ENCODE results near the gene LAMA3. TPM values are rescaled to one million over a fixed set of nuclear protein-coding genes. Genes with fewer than 3 reads are reported as not detected.

Gene LAMA3
- total RNA-seq, 1 donor, result 5.2 TPM

DNA sequence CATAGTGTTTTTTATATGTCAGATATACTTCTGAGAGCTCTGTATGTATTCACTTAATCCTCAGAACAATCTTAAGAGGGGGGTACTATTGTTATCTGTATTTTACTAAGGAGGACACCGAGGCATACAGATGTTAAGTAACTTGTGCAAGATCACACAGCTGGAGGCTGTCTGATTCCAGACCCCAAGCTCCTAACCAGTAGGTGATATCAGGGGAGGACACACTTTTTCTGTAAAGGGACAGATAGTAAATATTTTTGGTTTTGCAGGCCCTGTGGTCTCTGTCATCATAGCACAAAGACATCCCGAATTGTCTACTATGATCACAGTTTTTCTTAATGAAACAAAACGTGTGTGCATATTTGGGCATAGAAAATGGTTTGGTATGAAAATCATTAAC, 143.7 kb downstream of the LAMA3 start:
- H3K4me3 ChIP-seq (ENCODE audit: low read depth, low read length), result no peak overlapping the region
- DNase-seq (ENCODE audit: low read depth), result no peak
- TF ChIP-seq, protein P1, sequence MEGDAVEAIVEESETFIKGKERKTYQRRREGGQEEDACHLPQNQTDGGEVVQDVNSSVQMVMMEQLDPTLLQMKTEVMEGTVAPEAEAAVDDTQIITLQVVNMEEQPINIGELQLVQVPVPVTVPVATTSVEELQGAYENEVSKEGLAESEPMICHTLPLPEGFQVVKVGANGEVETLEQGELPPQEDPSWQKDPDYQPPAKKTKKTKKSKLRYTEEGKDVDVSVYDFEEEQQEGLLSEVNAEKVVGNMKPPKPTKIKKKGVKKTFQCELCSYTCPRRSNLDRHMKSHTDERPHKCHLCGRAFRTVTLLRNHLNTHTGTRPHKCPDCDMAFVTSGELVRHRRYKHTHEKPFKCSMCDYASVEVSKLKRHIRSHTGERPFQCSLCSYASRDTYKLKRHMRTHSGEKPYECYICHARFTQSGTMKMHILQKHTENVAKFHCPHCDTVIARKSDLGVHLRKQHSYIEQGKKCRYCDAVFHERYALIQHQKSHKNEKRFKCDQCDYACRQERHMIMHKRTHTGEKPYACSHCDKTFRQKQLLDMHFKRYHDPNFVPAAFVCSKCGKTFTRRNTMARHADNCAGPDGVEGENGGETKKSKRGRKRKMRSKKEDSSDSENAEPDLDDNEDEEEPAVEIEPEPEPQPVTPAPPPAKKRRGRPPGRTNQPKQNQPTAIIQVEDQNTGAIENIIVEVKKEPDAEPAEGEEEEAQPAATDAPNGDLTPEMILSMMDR (IDR thresholded peaks at IDR 0.05; ENCODE audit: insufficient read depth, low read depth, low read length), result no peak

DNA sequence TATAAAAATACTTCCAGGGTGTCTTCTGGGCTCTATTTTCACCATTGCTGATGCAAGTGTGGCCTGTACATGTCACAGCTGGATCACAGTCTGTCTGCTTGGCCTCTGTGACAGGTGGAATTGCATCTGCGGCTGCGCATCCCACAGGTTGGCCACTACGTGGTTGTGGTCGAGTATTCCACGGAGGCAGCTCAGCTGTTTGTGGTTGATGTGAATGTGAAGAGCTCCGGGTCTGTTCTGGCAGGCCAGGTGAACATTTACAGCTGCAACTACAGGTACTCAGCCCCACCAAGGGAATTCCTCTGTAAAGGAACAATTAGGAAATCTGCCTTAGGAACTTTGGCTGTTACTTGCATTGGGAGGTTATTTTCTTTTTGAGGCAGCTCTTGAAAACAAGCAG, 144.5 kb downstream of the LAMA3 start:
- TF ChIP-seq, protein P1 (IDR thresholded peaks at IDR 0.05; ENCODE audit: insufficient read depth, low read depth, low read length), result no peak

DNA sequence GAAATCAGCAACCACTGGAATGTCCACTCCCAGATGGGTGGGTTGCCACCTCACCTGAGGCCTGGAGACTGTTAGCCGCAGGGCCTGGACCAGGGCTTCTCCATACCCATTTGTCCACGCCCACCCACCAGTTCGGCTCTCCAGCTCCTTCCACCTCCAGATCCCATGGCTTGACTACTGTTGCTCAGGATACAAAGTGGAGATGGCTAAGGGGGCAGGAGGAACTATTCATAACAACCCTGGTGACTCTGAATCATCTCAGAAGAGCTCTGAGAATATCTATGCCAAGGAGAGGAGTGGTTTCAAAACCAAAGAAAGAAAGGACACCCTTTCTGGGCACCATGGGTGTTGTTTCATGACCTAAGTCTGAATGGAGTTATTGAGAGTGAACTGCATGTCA, 145.8 kb downstream of the LAMA3 start:
- H3K4me3 ChIP-seq (ENCODE audit: low read depth, low read length), result no peak overlapping the region
- TF ChIP-seq, protein P1 (IDR thresholded peaks at IDR 0.05; ENCODE audit: insufficient read depth, low read depth, low read length), result no peak
- DNase-seq (ENCODE audit: low read depth), result peak; percentile 37

More for the DNA sequence above, 144.5 kb downstream of the LAMA3 start:
- no peak overlapping the region for H3K4me3 ChIP-seq (ENCODE audit: low read depth, low read length)
- no peak for DNase-seq (ENCODE audit: low read depth)

DNA sequence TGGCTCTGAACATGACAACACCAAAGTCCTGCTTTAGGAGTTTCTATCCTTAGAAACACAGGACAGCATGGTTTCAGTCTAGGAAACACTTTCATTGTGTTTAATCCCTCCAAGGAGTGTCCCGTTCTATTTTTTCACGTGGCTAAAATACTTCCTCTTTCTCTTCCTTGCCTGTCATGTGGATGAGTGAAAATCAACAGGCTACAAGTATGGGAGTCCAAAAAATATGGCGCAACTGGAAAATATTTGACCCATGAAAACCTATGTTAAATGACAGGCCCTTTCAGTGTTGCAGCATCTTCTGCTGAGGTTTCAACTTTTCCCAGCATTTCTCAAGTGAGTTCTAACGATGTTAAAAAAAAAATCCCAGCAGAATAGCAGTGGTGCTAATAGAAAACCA, 146.3 kb downstream of the LAMA3 start:
- H3K4me3 ChIP-seq (ENCODE audit: low read depth, low read length), result no peak overlapping the region
- DNase-seq (ENCODE audit: low read depth), result peak; percentile 89
- TF ChIP-seq, protein P1 (IDR thresholded peaks at IDR 0.05; ENCODE audit: insufficient read depth, low read depth, low read length), result no peak

DNA sequence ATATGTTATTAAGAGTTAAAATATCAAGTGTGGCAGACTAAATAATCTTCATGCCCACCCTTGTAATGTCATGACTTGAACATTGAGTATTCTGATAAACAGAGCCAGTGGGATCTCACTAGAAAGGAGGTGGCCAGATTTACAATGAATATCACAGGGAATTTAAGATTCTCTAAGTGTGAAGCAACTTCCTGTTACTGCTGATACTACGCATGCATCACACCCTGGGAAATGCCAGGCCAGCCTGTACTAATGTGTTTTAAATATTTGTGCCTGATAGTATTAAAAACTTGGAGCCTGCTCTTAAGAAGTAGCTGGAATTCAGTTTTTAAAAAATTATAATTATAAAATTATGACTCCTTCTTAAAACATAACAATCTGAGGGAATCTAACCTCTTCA, 148.3 kb downstream of the LAMA3 start:
- H3K4me3 ChIP-seq (ENCODE audit: low read depth, low read length), result no peak overlapping the region
- TF ChIP-seq, protein P1 (IDR thresholded peaks at IDR 0.05; ENCODE audit: insufficient read depth, low read depth, low read length), result no peak
- peak; percentile 85 for DNase-seq (ENCODE audit: low read depth)

DNA sequence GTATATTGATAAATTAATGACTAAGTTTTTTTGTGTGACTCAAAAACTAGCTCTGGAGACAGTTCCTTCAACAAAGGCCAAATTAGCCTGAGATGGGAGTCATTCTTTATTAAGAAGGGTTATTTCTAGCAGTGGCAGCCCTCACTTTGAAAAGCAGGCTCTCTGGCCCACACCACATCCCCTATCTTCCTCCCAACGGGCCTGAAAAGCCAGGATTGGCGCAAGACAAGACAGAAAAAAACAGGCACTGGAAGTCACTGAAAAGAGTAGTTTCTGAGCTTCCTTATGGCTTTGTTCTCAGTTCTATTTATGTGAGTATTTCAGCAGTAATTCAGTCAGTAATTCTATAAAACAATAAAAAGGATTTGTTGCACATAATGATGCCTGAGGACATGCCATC, 149.0 kb downstream of the LAMA3 start:
- no peak overlapping the region for H3K4me3 ChIP-seq (ENCODE audit: low read depth, low read length)
- DNase-seq (ENCODE audit: low read depth), result no peak
- TF ChIP-seq, protein P1 (IDR thresholded peaks at IDR 0.05; ENCODE audit: insufficient read depth, low read depth, low read length), result no peak

DNA sequence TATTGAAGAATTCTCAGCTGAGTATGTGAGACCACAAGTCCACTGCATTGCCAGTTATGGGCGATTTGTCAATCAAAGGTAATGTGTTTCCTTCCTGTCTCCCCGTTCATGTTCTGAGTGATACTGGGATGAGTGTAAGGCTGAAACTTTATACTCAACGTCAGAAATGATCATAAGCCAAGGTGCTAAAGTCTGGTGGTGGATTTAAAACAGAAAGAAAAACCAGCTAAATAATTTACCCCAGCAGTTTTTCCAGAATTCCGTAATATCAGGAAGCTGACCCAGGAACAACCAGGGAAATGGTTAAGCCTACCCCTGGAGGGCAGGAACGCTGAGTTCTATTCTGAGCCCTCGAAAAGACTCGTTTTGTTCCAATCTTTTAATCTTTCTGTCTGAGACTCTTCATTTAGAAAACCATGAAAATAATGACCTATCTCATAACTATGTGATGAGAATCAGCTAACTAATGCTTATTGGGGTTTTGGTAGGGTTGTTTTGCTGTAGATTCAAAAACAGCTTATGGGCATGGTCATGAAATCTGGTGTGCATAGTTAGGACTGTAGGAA, 149.6 kb downstream of the LAMA3 start:
- no peak overlapping the region for H3K4me3 ChIP-seq (ENCODE audit: low read depth, low read length)
- DNase-seq (ENCODE audit: low read depth), result peak; percentile 60
- TF ChIP-seq, protein P1 (IDR thresholded peaks at IDR 0.05; ENCODE audit: insufficient read depth, low read depth, low read length), result no peak
